Endothelial cell (in vitro differentiated cells): ENCODE results near the gene RNF182. TPM values are rescaled to one million over a fixed set of nuclear protein-coding genes. Genes with fewer than 3 reads are reported as not detected.

Experiments
- DNase-seq: peaks from one replicate; pipeline ENCODE4 v3.0.0; 2021; ENCODE audit warnings: low spot score
- H3K27ac Mint-ChIP-seq: one replicate; pipeline ENCODE4 v1.8.0; 2021; ENCODE audit warnings: mixed read lengths, inconsistent platforms; ENCODE audit not compliant: unreplicated experiment
- H3K27me3 Mint-ChIP-seq: one replicate; pipeline ENCODE4 v1.8.0; 2021; ENCODE audit warnings: mild to moderate bottlenecking, moderate library complexity, mixed read lengths, inconsistent platforms; ENCODE audit not compliant: unreplicated experiment
- H3K36me3 Mint-ChIP-seq: one replicate; pipeline ENCODE4 v1.8.0; 2021; ENCODE audit warnings: mild to moderate bottlenecking, low read depth, mixed read lengths, inconsistent platforms; ENCODE audit not compliant: unreplicated experiment
- H3K4me1 Mint-ChIP-seq: one replicate; pipeline ENCODE4 v1.8.0; 2021; ENCODE audit warnings: mild to moderate bottlenecking, mixed read lengths, inconsistent platforms; ENCODE audit not compliant: unreplicated experiment
- H3K4me3 Mint-ChIP-seq: one replicate; pipeline ENCODE4 v1.8.0; 2021; ENCODE audit warnings: mild to moderate bottlenecking, mixed read lengths, inconsistent platforms; ENCODE audit not compliant: unreplicated experiment
- H3K9me3 Mint-ChIP-seq: one replicate; pipeline ENCODE4 v1.8.0; 2021; ENCODE audit warnings: mixed read lengths, inconsistent platforms; ENCODE audit not compliant: unreplicated experiment
- total RNA-seq: library from RNA; stranded (reverse); fragmentation: NEBNext Ultra II Directional; extraction: Animal tissue kit (Norgen Biotek cat#: 25700); gene quantifications from one replicate; pipeline ENCODE4 v1.2.1, GENCODE V29; 2021; ENCODE audit not compliant: unreplicated experiment
- TF ChIP-seq, protein P1 (sequence below): fragments of 200-600 bp; sonication (generic); IDR thresholded peaks from one replicate; pipeline ENCODE4 v1.5.0; 2021; ENCODE audit warnings: antibody characterized with exemption; ENCODE audit not compliant: unreplicated experiment

The RNF182 gene
- total RNA-seq, 1 donor from 2014 or later: 2.7 TPM

GRCh38 chr6:14020551-14020950 lies 95.8 kb downstream of the RNF182 start:
- Mint-ChIP-seq H3K4me1 (peaks cover 15% of the 10 kb centered on the region), H3K36me3 (no peaks in the 10 kb centered on the region), H3K27ac (no peak overlapping the region), H3K9me3 (no peaks in the 10 kb centered on the region), H3K27me3 (peaks cover 4% of the 10 kb centered on the region), H3K4me3 (no peak overlapping the region)
- TF ChIP-seq, protein P1, sequence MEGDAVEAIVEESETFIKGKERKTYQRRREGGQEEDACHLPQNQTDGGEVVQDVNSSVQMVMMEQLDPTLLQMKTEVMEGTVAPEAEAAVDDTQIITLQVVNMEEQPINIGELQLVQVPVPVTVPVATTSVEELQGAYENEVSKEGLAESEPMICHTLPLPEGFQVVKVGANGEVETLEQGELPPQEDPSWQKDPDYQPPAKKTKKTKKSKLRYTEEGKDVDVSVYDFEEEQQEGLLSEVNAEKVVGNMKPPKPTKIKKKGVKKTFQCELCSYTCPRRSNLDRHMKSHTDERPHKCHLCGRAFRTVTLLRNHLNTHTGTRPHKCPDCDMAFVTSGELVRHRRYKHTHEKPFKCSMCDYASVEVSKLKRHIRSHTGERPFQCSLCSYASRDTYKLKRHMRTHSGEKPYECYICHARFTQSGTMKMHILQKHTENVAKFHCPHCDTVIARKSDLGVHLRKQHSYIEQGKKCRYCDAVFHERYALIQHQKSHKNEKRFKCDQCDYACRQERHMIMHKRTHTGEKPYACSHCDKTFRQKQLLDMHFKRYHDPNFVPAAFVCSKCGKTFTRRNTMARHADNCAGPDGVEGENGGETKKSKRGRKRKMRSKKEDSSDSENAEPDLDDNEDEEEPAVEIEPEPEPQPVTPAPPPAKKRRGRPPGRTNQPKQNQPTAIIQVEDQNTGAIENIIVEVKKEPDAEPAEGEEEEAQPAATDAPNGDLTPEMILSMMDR: no peak
- DNase-seq: no peak

GRCh38 chr6:14021449-14021848 lies 96.7 kb downstream of the RNF182 start:
- Mint-ChIP-seq H3K9me3 (no peaks in the 10 kb centered on the region), H3K27me3 (peaks cover 4% of the 10 kb centered on the region), H3K27ac (no peak overlapping the region), H3K36me3 (no peaks in the 10 kb centered on the region), H3K4me3 (no peak overlapping the region), H3K4me1 (peaks cover 20% of the 10 kb centered on the region)
- TF ChIP-seq, protein P1: no peak
- DNase-seq: no peak

- Mint-ChIP-seq H3K27me3 (peaks cover 4% of the 10 kb centered on the region), H3K4me3 (no peak overlapping the region), H3K9me3 (no peaks in the 10 kb centered on the region), H3K36me3 (no peaks in the 10 kb centered on the region), H3K27ac (no peak overlapping the region), H3K4me1 (peaks cover 27% of the 10 kb centered on the region)
- DNase-seq: no peak
- TF ChIP-seq, protein P1: no peak
Observed at GRCh38 chr6:14022673-14023072, 97.9 kb downstream of the RNF182 start.

DNA sequence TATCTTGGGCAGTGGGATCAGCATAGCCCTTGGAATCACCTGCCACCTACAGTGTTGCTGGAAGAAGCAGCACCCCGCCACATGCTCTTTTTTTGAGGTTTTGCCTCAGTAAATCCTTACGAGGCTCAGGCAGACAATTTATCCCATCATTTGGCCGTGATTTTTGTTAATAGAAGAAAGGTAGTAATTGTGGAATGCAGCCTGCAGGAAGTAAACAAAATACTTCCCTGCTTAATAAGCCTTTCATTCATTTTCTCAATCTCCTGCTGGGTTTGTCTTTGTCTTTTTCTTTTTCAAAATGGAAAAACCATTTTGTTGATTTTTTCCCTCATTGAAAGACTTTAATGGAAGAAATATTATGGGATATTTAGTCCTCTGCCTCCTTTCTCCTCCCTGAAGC lies 99.1 kb downstream of the RNF182 start:
- DNase-seq: no peak
- Mint-ChIP-seq H3K4me3 (no peak overlapping the region), H3K27ac (no peak overlapping the region), H3K9me3 (no peaks in the 10 kb centered on the region), H3K27me3 (peaks cover 4% of the 10 kb centered on the region), H3K36me3 (no peaks in the 10 kb centered on the region), H3K4me1 (peaks cover 30% of the 10 kb centered on the region)
- TF ChIP-seq, protein P1: no peak

DNA sequence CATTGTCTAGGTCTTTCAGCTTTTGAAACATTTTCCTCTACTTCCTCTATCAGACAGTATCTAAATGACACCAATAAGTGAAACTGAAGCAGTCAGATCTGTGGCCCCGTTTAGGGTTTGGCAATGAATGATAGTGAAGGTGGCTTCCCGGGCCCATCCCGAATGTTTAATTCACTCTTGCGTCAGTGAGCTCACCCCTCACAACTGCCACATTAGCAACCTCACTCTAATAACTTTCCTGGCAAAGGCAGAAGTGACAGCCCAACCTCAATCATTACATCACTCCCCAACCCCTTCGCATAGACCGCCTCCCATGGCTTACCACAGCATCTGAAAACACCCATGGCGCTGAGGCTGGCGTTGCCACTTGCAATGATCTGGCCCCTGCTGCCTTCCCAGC lies 100.4 kb downstream of the RNF182 start:
- no peaks in the 10 kb centered on the region for H3K9me3 Mint-ChIP-seq
- DNase-seq: no peak
- H3K27me3 Mint-ChIP-seq: peaks cover 4% of the 10 kb centered on the region
- H3K4me3 Mint-ChIP-seq: no peak overlapping the region
- H3K4me1 Mint-ChIP-seq: peaks cover 30% of the 10 kb centered on the region
- H3K27ac Mint-ChIP-seq: no peak overlapping the region
- TF ChIP-seq, protein P1: no peak
- no peaks in the 10 kb centered on the region for H3K36me3 Mint-ChIP-seq
